ENCODE data around the gene CDKAL1. TPM values are rescaled to one million over a fixed set of nuclear protein-coding genes. Genes with fewer than 3 reads are reported as not detected.
A peak's percentile ranks its signal among the peaks of the same experiment; 100 is the strongest.

Gene CDKAL1
- total RNA-seq, 1 experiment from 2014 or later: 13.8 TPM

DNA sequence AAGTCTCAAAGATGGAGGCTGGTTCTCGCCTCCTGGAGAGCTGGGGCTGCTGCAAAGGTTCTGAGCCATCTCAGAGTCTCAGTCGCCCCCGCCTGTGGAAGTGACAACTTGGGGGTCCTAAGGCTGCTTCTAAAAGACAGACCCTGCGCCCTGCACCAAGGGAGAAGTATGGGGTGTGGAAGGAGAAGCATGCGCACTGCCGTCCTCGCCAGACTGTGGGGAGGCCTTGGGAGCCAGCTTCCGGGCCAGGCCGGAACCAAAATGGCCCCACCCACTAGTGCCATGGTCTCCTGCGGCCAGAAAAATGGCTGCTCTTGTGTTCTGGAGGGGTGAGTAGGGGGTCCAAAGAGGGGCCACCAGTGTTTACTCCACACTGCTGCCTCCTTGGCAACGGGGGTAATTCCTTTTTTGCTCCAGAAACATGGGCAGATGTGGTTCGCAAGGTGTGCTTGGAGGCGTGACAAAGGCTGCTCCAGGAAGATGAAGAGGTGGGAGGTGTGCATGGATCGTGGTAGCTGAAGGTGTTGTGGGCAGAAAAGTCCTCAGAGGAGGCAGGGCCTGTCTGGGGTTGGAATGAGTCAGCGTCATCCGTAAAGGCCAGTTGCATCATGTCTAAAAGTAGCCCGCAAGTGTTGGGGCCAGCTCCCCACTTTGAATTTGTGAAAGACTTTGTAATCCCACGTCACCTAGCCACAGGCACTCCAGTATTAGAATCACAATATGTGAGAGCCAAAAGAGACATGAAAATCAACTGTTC is 729.5 kb downstream of the CDKAL1 start:
- H2AFZ ChIP-seq (ENCODE audit: low read length): peak overlapping the region; percentile 1; the same call in 1 of the 2 replicates
- intact Hi-C loops (cut with micrococcal nuclease): loop anchor here (2.0 kb wide), 1 partner anchor 37 kb away; no protein-coding TSS in a partner anchor
- no peaks in the 10 kb centered on the region for H3F3A ChIP-seq (ENCODE audit: low read length, unreplicated experiment)
- ChIA-PET CTCF (no interaction called here), POLR2A (ENCODE audit: unreplicated experiment) (no interaction called here)
- H3K4me2 ChIP-seq (ENCODE audit: low read length): 0 out of 2 replicates have a peak overlapping the region, but pooled peaks have one; percentile 35
- H3K27me3 ChIP-seq (ENCODE audit: low read length): no peaks in the 10 kb centered on the region
- H3K9me2 ChIP-seq (replicated peaks; ENCODE audit: low read length): no peaks in the 10 kb centered on the region
- no peaks in the 10 kb centered on the region for H3K36me3 ChIP-seq (ENCODE audit: low read depth, low read length)
- no peak overlapping the region for H3K9ac ChIP-seq (ENCODE audit: low read length)
- no peak for TF ChIP-seq EZH2phosphoT487 (IDR thresholded peaks at IDR 0.05; ENCODE audit: borderline replicate concordance, low read length)
- no peak for TF ChIP-seq EZH2 (IDR thresholded peaks at IDR 0.05; ENCODE audit: low read length, unreplicated experiment)
- TF ChIP-seq, protein P1, sequence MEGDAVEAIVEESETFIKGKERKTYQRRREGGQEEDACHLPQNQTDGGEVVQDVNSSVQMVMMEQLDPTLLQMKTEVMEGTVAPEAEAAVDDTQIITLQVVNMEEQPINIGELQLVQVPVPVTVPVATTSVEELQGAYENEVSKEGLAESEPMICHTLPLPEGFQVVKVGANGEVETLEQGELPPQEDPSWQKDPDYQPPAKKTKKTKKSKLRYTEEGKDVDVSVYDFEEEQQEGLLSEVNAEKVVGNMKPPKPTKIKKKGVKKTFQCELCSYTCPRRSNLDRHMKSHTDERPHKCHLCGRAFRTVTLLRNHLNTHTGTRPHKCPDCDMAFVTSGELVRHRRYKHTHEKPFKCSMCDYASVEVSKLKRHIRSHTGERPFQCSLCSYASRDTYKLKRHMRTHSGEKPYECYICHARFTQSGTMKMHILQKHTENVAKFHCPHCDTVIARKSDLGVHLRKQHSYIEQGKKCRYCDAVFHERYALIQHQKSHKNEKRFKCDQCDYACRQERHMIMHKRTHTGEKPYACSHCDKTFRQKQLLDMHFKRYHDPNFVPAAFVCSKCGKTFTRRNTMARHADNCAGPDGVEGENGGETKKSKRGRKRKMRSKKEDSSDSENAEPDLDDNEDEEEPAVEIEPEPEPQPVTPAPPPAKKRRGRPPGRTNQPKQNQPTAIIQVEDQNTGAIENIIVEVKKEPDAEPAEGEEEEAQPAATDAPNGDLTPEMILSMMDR (conservative IDR thresholded peaks at IDR 0.05; ENCODE audit: low read depth, low read length): no peak
- no TSS peak for BruUV-seq (replicated peaks)
- no peak for ATAC-seq
- H3K27ac ChIP-seq (ENCODE audit: low read length): peak overlapping the region; percentile 84
- no peaks in the 10 kb centered on the region for H3K9me3 ChIP-seq (ENCODE audit: low read length)
- H3K79me2 ChIP-seq (ENCODE audit: low read length): no peaks in the 10 kb centered on the region
- H3K4me3 ChIP-seq (ENCODE audit: low read length): no peak overlapping the region
- H3K4me1 ChIP-seq (ENCODE audit: insufficient read depth, low read length): peaks cover 28% of the 10 kb centered on the region
- peak; percentile 30 for DNase-seq
- no peaks in the 10 kb centered on the region for H4K20me1 ChIP-seq (ENCODE audit: low read length)

DNA sequence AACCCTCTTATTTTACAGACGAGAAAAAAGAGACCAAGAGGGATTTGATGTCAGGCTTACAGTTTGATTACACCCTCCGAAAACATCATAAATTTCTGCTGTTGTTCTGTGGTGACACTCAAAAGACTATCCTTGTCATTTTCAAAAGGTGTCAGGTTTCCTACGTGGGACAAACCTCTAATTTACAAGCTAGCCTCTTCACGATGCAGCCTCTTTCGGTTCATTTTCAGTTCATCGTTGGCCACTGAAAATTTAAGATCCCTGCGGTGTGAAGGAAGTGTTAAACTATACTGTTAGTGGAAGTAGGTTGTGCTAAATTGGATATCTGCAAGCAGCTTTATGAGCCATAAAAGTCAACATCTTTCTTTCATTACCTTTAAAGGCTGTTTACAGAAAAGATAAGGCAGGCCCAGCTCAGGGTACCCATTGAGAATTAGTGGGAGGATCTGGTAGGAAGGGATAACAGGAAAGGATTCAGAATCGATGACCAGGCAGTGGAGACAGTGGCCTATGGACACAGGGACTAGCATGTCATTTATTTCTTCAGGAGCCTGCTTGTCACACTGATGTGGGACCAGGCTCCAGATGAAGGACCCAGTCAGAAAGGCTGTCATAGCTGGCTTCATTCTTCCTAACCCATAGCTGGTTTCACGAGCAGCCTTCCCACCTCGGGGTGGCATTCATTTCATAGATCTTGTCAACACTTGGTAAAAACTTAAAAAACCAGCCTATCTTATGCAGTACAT is 730.2 kb downstream of the CDKAL1 start:
- H3K27me3 ChIP-seq (ENCODE audit: low read length): no peaks in the 10 kb centered on the region
- intact Hi-C loops (cut with micrococcal nuclease): loop anchor here (1.0 to 2.0 kb wide), 2 partner anchors 38 to 63 kb away; no protein-coding TSS in a partner anchor
- H3K9me3 ChIP-seq (ENCODE audit: low read length): no peaks in the 10 kb centered on the region
- no peaks in the 10 kb centered on the region for H3K79me2 ChIP-seq (ENCODE audit: low read length)
- H3K4me1 ChIP-seq (ENCODE audit: insufficient read depth, low read length): peaks cover 28% of the 10 kb centered on the region
- peak; percentile 39 for ATAC-seq
- BruUV-seq (replicated peaks): no TSS peak
- H3K27ac ChIP-seq (ENCODE audit: low read length): peak overlapping the region; percentile 84
- H3K9me2 ChIP-seq (replicated peaks; ENCODE audit: low read length): no peaks in the 10 kb centered on the region
- no peak overlapping the region for H3K4me3 ChIP-seq (ENCODE audit: low read length)
- no peaks in the 10 kb centered on the region for H3F3A ChIP-seq (ENCODE audit: low read length, unreplicated experiment)
- peak overlapping the region; percentile 1; the same call in 1 of the 2 replicates for H2AFZ ChIP-seq (ENCODE audit: low read length)
- ChIA-PET POLR2A (ENCODE audit: unreplicated experiment) (no interaction called here), CTCF (no interaction called here)
- H4K20me1 ChIP-seq (ENCODE audit: low read length): no peaks in the 10 kb centered on the region
- H3K36me3 ChIP-seq (ENCODE audit: low read depth, low read length): no peaks in the 10 kb centered on the region
- peak overlapping the region; percentile 35; the same call in 1 of the 2 replicates for H3K4me2 ChIP-seq (ENCODE audit: low read length)
- TF ChIP-seq EZH2 (IDR thresholded peaks at IDR 0.05; ENCODE audit: low read length, unreplicated experiment) (no peak), EZH2phosphoT487 (IDR thresholded peaks at IDR 0.05; ENCODE audit: borderline replicate concordance, low read length) (no peak)
- TF ChIP-seq, protein P1 (conservative IDR thresholded peaks at IDR 0.05; ENCODE audit: low read depth, low read length): no peak
- H3K9ac ChIP-seq (ENCODE audit: low read length): no peak overlapping the region; the same call in 1 of the 2 replicates
- DNase-seq: peak; percentile 37
